ENCODE measurements around the gene STX18.

STX18 gene

GRCh38 chr4:4524364-4524763 is 17.5 kb downstream of the STX18 start:
- TF ChIP-seq CTCF (IDR thresholded peaks at IDR 0.05) = no peak
- H3K27me3 Mint-ChIP-seq (ENCODE audit: low read depth, poor library complexity) = no peaks in the 10 kb centered on the region
- H3K27ac Mint-ChIP-seq = peak overlapping the region; percentile 72
- peak; percentile 8 for DNase-seq
- H3K36me3 Mint-ChIP-seq (ENCODE audit: low read depth) = no peaks in the 10 kb centered on the region
- no peaks in the 10 kb centered on the region for H3K9me3 Mint-ChIP-seq
- no peak overlapping the region for H3K4me3 Mint-ChIP-seq
- peaks cover 42% of the 10 kb centered on the region for H3K4me1 Mint-ChIP-seq

- H3K27me3 Mint-ChIP-seq (ENCODE audit: low read depth, poor library complexity) = peaks cover 4% of the 10 kb centered on the region
- TF ChIP-seq CTCF (IDR thresholded peaks at IDR 0.05) = no peak
- DNase-seq = no peak
- peaks cover 42% of the 10 kb centered on the region for H3K4me1 Mint-ChIP-seq
- no peaks in the 10 kb centered on the region for H3K36me3 Mint-ChIP-seq (ENCODE audit: low read depth)
- no peaks in the 10 kb centered on the region for H3K9me3 Mint-ChIP-seq
- H3K4me3 Mint-ChIP-seq = no peak overlapping the region
- no peak overlapping the region for H3K27ac Mint-ChIP-seq
These were observed 20.1 kb downstream of the STX18 start for GRCh38 chr4:4521731-4522130.

- no peak for DNase-seq
- H3K4me1 Mint-ChIP-seq = peaks cover 40% of the 10 kb centered on the region
- H3K27ac Mint-ChIP-seq = no peak overlapping the region
- H3K9me3 Mint-ChIP-seq = no peaks in the 10 kb centered on the region
- no peaks in the 10 kb centered on the region for H3K36me3 Mint-ChIP-seq (ENCODE audit: low read depth)
- peaks cover 4% of the 10 kb centered on the region for H3K27me3 Mint-ChIP-seq (ENCODE audit: low read depth, poor library complexity)
- no peak overlapping the region for H3K4me3 Mint-ChIP-seq
- no peak for TF ChIP-seq CTCF (IDR thresholded peaks at IDR 0.05)
These were observed 20.7 kb downstream of the STX18 start for GRCh38 chr4:4521136-4521535.

GRCh38 chr4:4519297-4519894 is 22.5 kb downstream of the STX18 start:
- Mint-ChIP-seq H3K27me3 (ENCODE audit: low read depth, poor library complexity) (peaks cover 4% of the 10 kb centered on the region), H3K4me3 (no peak overlapping the region), H3K4me1 (peaks cover 23% of the 10 kb centered on the region), H3K36me3 (ENCODE audit: low read depth) (no peaks in the 10 kb centered on the region), H3K27ac (no peak overlapping the region), H3K9me3 (no peaks in the 10 kb centered on the region)
- TF ChIP-seq CTCF (IDR thresholded peaks at IDR 0.05) = peak; percentile 70
- no peak for DNase-seq

GRCh38 chr4:4518747-4519146 is 23.1 kb downstream of the STX18 start:
- H3K36me3 Mint-ChIP-seq (ENCODE audit: low read depth) = no peaks in the 10 kb centered on the region
- H3K27me3 Mint-ChIP-seq (ENCODE audit: low read depth, poor library complexity) = peaks cover 4% of the 10 kb centered on the region
- H3K4me1 Mint-ChIP-seq = peaks cover 16% of the 10 kb centered on the region
- TF ChIP-seq CTCF (IDR thresholded peaks at IDR 0.05) = no peak
- H3K9me3 Mint-ChIP-seq = no peaks in the 10 kb centered on the region
- H3K27ac Mint-ChIP-seq = no peak overlapping the region
- H3K4me3 Mint-ChIP-seq = no peak overlapping the region
- DNase-seq = no peak

- TF ChIP-seq CTCF (IDR thresholded peaks at IDR 0.05) = no peak
- H3K36me3 Mint-ChIP-seq (ENCODE audit: low read depth) = peaks cover 8% of the 10 kb centered on the region
These were observed 27.1 kb downstream of the STX18 start for GRCh38 chr4:4514786-4515185.

More at GRCh38 chr4:4514786-4515185, 27.1 kb downstream of the STX18 start:
- no peak for DNase-seq
- H3K9me3 Mint-ChIP-seq = no peaks in the 10 kb centered on the region
- no peak overlapping the region for H3K27ac Mint-ChIP-seq
- no peak overlapping the region for H3K4me3 Mint-ChIP-seq
- H3K27me3 Mint-ChIP-seq (ENCODE audit: low read depth, poor library complexity) = peaks cover 4% of the 10 kb centered on the region
- H3K4me1 Mint-ChIP-seq = no peaks in the 10 kb centered on the region

All from nephron progenitor cell (in vitro differentiated cells).